Measurements from ENCODE around the gene MINDY4B.
"Not testable (repeated sequence)": the region's sequence is repeated elsewhere in the genome, so short reads cannot be mapped to it uniquely, and the experiment has no call there.

Gene MINDY4B

DNA sequence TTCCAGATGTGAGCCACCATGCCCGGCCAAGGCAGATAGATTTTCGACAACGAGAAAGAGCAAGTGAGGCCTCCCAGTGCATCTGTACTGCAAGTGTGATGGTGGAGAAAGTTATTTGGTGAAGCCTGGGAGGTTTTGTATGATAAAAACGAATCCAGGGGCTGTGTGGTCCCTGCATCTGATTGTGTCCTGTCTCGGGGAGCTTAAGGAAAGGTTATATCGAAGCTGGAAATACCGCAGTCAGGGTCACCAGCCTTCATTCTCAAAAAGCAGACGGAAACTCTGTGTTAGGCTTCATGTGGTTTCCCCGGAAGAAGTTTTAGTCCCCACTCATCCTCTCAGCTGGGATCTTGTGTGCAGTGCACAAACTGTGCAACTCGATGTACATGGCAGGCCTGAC is 3.4 kb downstream of the MINDY4B start:
- DNase-seq = no peak
- intact Hi-C loops (cut with DNase I) = no loop called here

DNA sequence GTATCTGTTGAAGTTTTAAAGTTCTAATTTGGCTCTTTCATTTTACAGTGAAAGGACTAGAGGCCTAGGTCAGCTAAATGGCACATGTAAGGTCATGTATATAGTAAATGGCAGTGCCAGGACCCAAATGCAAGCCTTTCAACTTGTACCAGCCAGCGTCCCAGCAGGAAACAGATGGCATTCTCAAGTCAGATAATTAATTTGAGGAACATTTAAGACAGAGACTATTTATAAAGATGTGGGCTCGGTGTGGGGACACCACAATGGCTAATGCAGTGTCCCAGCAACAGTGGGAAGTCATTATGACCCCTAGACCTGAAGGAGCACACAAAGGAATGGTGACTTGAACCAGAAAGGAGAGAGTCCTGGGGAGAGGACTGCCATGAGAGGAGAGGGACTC is 6.1 kb downstream of the MINDY4B start:
- DNase-seq = no peak
- intact Hi-C loops (cut with DNase I) = no loop called here

DNA sequence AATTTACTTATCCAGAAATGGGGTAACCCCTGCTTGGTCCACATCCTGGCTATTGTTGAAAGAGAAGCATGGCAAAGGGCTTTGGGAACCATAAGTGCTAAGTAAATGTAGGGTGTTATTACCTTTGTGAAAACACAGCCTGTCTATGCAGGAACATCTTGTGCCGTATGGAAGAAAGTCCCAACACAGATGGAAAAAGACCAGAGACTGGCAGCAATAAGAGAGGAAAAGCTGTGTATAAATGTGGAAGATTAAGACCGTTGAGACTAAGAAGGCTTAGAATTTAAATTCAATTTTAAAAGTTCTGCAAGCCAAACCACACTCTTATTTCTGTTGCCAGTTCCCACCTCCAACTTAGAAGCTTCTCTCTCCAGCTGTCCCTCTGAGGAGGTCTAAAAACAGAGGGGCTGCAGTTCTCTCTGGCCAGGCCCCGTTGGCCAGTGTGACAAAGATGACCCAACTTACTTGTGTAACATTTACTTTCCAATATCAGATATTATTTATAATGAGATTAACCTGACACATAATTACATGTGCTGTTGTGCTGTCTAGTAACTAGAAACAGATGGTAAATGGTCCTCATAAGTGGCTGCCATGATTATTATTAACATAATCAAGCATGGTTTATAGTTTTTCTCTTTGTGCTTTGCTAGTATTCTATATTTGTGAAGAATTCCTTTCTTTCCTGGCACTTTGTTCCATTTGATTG is 7.0 kb downstream of the MINDY4B start:
- intact Hi-C loops (cut with DNase I) = no loop called here
- no peak for DNase-seq

DNA sequence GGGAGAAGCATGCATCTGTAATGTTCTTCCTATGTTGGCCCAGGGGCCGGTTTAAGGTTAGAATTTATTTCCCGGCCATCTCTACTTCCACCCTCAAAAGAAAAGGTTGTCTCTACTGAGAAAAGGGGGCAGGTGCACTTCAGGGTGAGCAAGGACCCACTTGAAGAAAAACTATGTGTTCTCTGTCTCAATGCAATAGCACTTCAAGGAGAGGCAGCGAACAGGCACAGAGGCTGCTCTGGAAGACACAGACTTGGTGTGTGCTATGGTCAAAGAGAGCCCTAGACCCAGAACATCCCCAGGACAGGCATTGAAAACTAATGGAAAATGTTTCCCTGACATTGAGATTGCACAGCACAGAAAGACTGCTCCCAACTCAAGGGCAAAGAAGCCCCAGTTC is 7.6 kb downstream of the MINDY4B start:
- DNase-seq = no peak
- intact Hi-C loops (cut with DNase I) = no loop called here

DNA sequence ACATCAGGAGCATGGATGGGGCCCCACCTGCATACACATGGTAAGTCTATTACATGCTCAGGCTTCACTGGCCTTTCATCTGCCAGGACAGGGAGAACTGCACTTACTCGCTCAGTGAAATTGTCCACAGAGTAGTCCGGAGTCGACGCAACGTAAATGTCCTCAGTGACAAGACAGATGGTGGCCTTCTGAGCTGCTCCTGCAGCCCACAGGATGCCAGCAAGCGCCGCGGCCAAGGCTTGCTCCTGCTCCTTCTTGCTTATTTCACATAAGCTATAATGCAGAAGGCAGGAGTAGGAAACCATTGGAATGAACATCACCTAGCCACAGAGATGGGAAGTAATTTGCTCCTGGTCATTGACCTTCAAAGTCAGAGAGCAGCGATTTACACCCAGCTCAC is 14.4 kb downstream of the MINDY4B start:
- DNase-seq = no peak
- intact Hi-C loops (cut with DNase I) = no loop called here

DNA sequence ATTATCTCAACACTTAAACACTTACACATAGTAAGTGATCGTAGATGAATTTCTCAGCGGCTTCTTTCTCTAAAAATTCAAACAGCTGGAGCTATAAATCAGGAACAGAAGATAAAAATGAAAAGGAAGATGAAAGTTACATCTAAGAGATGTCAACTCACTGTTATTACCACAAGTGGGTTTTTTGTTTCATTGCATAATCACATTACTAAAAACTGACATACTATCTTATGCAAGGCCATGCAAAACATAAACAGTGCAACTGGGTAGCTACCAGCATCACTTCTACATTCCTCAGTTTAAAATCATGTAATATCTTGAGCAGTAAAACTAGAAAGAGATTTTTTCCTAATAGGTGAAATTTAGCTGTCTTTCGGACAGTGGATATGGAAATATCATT is 14.9 kb downstream of the MINDY4B start:
- no peak for DNase-seq

DNA sequence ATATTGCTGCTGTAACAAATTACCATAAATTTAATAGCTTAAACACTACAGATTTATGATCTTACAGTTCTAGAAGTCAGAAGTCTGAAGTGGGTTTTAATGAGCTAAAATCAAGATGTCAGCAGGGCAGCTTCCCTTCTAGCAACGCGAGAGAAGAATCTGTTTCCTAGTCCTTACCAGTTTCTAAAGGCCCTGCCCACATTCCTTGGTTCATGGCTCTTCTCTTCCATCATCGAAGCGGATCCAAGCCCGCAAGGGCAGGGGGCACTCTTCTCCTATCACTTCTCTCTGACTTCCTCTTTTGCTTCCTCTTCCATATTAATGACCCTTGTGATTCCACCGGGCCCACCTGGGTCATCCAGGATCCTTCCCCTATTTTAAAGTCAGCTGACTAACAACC is 16.1 kb downstream of the MINDY4B start:
- DNase-seq = no peak
- intact Hi-C loops (cut with DNase I) = no loop called here

More for the DNA sequence above, 14.9 kb downstream of the MINDY4B start:
- intact Hi-C loops (cut with DNase I) = no loop called here

DNA sequence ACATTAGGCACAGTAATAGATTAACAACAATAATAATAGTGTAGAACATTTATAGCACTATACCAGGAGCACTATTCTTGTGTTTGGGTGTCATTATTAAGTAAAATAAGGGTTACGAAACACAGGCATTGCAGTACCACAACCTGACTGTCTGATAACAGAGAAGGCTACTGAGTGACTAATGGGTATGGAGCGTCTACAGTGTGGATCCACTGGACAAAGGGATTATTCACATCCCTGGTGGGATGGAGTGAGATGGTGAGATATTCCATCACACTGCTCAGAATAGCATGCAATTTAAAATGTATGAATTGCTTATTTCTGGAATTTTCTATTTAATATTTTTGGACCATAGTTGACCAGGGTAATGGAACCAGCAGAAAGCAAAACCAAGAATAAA is 18.2 kb downstream of the MINDY4B start:
- DNase-seq = no peak
- intact Hi-C loops (cut with DNase I) = no loop called here

DNA sequence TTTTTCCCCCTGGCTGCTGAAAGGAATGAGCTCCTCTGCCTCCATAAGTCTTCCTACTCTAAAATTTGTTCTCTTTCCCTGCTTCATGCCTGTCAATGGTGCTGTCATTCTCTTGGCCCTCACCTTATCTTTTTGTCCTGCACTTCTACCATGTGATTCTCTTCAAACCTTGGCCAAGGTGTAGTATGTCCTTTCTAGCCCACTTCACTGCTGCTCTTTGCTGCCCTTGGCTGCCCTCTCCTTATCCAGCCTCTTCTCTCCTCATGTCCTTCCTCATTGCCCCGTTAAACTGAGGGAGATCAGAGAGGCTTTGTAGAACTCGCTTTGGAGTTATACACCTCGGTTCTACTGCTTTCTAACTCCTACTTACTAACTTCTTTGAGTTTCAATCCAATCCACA is 19.7 kb downstream of the MINDY4B start:
- no peak for DNase-seq
- intact Hi-C loops (cut with DNase I) = no loop called here

DNA sequence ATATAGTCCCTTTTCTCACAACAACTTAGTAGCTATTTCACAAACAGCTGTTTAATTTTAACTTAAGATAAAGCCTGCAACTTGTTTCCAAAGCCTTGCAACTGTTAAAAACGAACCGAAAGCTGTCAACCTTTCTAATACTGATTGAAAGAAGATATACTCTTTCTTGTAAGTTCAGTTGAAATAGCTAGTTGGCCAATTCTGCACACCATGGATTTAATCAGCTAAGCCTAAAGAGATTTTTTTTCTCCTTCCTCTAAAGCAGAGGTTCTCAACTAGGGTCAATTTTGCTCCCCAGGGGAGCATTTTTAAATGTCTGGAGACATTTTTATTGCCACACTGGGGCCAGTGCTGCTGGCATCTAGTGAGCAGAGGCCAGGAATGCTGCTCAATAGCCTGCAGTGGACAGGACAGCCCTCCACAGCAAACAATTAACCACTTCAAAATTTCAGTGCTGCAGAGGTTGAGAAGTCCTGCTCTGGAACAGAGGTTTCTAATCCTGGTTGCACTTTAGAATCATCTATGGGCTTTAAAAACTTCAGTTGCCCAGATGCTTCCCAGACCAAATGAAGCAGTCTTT is 26.2 kb downstream of the MINDY4B start:
- DNase-seq = no peak
- intact Hi-C loops (cut with DNase I) = no loop called here

DNA sequence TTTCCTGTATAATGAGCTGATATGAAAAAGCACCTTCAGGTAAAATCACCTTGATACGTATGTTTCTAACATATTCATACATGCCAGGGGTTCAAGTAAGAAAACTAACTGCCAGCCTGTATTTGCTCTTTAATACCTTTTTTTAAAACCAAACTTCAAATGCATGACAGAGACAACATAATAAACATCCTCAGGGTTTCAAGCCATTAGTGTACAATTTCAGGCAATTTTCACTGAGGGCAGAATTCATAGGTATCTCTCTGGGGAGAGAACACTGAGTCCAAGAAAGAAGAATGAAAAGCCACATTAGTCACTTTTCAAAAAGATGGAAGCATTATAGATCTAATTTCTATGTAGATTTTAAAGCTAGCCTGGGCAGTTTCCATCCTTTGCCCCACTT is 26.9 kb downstream of the MINDY4B start:
- intact Hi-C loops (cut with DNase I) = no loop called here
- no peak for DNase-seq

DNA sequence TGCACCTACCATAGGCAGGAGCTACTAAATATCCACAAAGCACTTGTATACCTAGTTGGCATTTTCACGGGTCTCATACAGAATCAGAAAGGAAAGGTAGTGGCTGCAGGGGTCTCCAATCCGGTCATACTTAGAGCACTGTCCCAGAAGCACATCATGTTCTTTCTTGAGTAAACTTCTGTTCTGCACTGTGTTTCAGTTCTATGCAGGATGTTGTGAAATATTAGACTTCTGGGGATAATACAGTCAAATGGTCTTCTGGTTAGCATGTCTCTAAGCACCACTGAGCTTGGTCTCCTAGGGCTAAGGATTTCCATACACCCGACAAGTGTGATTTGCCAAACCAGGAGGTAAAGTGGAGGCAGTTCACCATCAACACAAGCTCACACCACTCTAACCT is 27.9 kb downstream of the MINDY4B start:
- intact Hi-C loops (cut with DNase I) = no loop called here
- no peak for DNase-seq

DNA sequence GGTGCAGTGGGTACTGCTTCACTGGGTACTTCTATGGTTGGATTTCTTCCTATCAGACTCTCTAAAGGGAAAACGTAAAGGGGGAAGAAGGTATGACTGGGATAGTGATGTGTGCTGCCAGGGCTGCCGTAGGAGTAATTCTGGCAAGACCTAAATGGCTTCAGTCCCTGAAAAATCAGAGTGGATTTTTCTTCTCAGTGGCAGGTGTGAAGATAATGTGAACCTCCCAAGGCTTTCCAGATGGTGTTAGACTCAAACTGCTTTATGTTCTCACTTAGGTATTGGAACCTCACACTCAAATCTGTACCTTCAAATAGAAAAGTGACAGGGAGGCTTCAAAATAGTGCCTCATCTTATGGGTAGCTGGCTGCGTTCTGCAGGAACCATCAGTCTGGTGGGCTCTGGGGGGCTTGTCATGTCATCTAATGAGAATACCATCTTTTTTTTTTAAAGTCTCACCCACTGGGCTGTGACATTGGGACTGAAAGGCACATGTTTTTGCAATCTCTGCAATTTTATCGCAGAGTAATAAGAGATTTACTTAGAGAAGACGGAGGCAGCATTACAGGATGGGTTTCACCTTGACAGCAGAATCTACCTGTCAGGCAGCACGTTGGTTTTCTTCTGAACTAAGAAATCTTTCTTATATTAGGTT is 28.5 kb downstream of the MINDY4B start:
- peak in 2 of 10 donors; percentile 13 to 37 for DNase-seq
- intact Hi-C loops (cut with DNase I) = no loop called here

DNA sequence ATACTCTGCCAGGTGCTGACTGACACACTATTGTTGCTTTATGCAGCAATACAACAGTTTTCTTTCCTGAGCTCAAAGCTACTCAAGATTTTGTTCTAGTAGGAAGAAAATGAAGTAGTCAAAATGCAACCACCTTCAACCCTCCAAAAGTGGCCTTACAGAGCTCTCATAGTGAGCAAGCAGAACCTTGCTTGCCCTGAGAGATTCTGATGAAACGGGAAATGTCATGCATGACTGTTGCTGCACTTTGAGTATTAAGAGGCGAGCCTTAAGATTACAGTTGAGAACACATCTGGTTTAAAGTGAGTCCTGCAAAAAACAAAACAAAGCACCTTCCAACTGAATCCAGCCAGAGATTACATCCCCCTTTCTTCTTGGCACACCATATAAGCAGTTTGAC is 29.7 kb downstream of the MINDY4B start:
- no peak for DNase-seq

DNA sequence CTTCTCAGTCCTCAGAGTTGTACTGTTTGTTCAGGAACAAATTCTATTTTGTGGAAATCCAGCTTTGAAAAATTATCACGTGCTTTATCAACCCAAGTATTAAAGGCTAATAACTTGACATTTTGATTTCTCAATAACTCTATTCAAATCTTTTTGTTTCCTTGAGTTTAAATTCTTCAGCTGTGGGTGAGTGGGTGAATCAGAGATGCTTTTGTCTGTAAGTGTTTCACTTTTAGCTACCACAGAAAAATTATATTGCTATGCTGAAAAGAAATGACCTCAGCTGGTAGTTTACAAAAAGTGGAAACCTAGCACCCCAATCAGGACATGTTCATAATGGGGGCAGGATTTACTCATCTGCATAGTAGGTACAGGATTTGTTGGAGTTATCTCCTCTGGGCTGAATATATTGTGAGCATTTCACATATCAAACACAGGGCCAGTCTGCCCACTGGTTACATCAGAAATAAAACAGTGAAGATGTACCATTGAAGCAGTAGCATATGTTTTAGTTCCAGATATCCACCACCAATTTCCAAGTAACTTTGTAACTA is 30.5 kb downstream of the MINDY4B start:
- intact Hi-C loops (cut with DNase I) = loop anchor here (5.0 kb wide), 1 partner anchor 268 kb away; no protein-coding TSS in a partner anchor
- no peak for DNase-seq

More for the DNA sequence above, 29.7 kb downstream of the MINDY4B start:
- intact Hi-C loops (cut with DNase I) = no loop called here

DNA sequence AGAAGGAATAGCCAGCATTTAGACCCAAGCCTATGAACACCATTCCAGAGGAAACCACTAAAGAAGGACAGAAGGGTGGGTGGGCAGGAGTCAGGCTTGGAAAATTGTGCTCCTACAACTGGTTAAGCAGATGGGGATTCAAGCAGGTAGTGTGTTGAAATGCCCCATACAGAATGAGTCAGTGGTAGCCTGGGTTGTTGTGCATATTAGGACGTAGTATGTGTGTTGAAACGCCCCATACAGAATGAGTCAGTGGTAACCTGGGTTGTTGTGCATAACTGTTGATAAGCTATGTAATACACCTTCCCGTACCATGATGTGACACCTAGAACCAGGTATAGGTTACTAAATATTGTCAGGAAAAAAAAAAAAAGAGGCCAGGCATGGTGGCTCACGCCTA is 34.0 kb downstream of the MINDY4B start:
- intact Hi-C loops (cut with DNase I) = loop anchor here (5.0 kb wide), 1 partner anchor 271 kb away; no protein-coding TSS in a partner anchor
- DNase-seq = no peak

DNA sequence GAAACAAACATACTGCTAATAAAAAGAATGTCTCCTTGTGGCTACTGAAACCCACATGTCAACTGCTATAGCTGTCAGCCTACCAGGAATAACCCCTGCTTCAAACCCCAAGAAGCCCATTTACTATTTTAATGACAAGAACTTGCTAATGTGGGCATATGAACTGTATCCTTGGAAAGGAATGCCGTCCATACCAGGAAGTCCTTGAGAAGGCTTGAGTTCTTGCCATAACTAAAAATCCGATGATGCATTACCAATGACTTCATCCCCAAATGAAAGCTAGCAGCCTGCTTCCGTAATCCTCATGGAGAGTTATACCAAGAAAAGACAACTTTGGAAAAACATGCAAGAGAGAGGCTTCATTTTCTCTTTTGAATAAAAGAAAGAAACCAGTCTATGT is 34.8 kb downstream of the MINDY4B start:
- intact Hi-C loops (cut with DNase I) = loop anchor here (5.0 kb wide), 1 partner anchor 272 kb away; no protein-coding TSS in a partner anchor
- DNase-seq = no peak

DNA sequence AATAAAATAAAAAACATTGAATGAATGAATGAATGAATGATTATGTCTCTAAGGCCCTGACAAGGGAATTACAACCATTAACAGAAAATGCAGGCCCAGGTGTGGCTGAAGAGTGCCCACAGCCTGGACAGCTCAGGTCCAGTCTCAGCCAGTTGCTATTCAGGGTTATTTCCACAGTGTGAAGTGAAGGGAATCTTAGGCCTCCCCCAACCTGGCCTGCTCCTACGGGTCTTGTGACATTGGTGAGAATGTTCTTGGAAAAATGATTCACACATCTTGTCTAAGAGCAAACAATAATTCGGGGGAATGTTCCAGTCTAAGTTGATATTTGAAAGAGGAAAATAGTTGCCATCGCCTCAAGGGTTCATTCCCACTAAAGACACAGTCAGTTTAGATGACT is 37.0 kb downstream of the MINDY4B start:
- intact Hi-C loops (cut with DNase I) = no loop called here
- DNase-seq = no peak

DNA sequence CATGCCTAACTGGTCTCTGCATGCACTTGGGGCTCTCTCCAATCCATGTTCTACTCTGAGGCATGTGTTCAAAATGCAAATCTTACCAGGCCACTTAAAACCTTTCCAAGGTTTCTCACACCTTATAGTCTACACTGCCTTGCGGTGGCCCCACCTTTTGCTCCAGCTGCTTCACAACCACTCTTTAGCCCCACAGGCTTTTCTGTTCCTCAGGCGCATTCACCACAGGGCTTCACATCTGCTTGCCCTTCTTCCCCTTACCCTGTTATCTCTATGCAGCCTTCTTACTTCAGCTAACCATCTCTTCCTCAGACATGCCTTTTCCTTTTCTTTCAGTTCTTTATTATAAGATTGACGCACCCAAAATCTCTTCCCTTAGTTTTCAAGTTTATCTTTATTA is 37.8 kb downstream of the MINDY4B start:
- intact Hi-C loops (cut with DNase I) = no loop called here
- DNase-seq = no peak

DNA sequence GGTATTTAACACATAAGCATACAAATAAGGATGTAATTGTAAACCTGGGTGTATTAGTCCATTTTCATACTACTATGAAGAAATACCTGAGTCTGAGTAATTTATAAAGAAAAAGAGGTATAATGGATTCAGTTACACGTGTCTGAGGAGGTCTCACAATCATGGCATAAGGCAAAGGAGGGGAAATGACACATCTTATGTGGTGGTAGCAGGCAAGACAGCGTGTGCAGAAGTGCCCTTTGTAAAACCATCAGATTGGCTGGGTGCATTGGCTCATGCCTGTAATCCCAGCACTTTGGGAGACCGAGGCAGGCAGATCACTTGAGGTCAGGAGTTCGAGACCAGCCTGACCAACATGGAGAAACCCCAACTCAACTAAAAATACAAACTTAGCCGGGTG is 41.3 kb downstream of the MINDY4B start:
- intact Hi-C loops (cut with DNase I); DNase-seq: not testable (repeated sequence)

DNA sequence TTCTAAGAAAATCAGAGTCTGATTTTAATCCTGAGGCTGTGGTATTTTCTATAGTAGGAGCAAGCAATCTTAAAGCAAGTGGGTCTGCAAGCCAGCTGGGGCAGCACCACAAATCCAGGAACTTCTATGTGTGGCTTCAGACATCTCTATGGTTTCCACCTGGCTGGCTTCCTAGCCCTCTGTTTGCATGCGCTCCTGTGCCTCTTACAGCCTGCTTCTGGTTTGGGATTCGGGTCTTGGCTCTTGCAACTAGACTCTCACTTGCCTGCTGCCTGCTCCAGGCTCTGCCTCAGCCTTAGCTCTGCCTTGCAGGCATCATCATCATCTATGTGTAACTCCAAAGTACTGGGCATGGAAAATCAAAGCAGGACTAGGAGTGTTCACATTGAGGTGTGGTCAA is 43.4 kb downstream of the MINDY4B start:
- DNase-seq = no peak
- intact Hi-C loops (cut with DNase I) = no loop called here

DNA sequence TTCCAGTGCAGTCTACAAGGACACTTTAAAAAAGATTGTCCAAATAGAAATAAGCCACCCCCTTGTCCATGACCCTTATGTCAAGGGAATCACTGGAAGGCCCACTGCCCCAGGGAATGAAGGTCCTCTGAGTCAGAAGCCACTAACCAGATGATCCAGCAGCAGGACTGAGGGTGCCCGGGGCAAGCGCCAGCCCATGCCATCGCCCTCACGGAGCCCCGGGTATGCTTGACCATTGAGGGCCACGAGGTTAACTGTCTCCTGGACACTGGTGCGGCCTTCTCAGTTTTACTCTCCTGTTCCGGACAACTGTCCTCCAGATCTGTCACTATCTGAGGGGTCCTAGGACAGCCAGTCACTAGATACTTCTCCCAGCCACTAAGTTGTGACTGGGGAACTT is 47.3 kb downstream of the MINDY4B start:
- intact Hi-C loops (cut with DNase I) = not testable (repeated sequence)

More for the DNA sequence above, 47.3 kb downstream of the MINDY4B start:
- not testable (repeated sequence) for DNase-seq

All from posterior cingulate gyrus (tissue), 11 donors.